Activated CD4-positive, alpha-beta T cell treated with anti-CD3 and anti-CD28 coated beads for 48 hours (primary cell): ENCODE data around the gene UBE2E2.

ENCODE experiments used
- DNase-seq: peaks from one replicate; pipeline ENCODE4 v3.0.0-alpha.2; 2020

Gene UBE2E2

GRCh38 chr3:23640471-23641146 lies 437.5 kb downstream of the UBE2E2 start:
- no peak for DNase-seq
